ENCODE measurements around the gene PUS3.
"Not testable (repeated sequence)": the region's sequence is repeated elsewhere in the genome, so short reads cannot be mapped to it uniquely, and the experiment has no call there.

PUS3 gene

GRCh38 chr11:125916683-125917347 lies 13.8 kb upstream of the PUS3 start:
- H3K36me3 ChIP-seq (ENCODE audit: control insufficient read depth in 4 of 4, insufficient read depth in 4 of 4, low read length in 3 of 4), result no peaks in the 10 kb centered on the region
- CTCF ChIA-PET, result interaction anchor here (1.4 to 3.4 kb wide), 3 partner anchors 11 to 277 kb away, joined by 3 to 15 read pairs (median 4); no protein-coding TSS in a partner anchor
- H3K27ac ChIP-seq (ENCODE audit: insufficient read depth in 1 of 2, low read depth in 1 of 2, low read length in 2 of 2, poor library complexity in 1 of 2, severe bottlenecking in 2 of 2), result no peak overlapping the region
- no peak for DNase-seq
- POLR2A ChIA-PET, result no interaction called here
- no peak overlapping the region for H3K4me3 ChIP-seq (ENCODE audit: control insufficient read depth in 1 of 7, extremely low read depth in 1 of 7, insufficient read depth in 4 of 7, low read depth in 2 of 7, low read length in 6 of 7)
- H3K4me1 ChIP-seq (ENCODE audit: control extremely low read depth in 1 of 4, control insufficient read depth in 4 of 4, insufficient read depth in 4 of 4, low read length in 3 of 4), result no peaks in the 10 kb centered on the region
- peaks cover 0 to 8% (median 7%) of the 10 kb centered on the region in 5 experiments for H3K27me3 ChIP-seq (replicated peaks in 2 of 5; ENCODE audit: control insufficient read depth in 4 of 5, insufficient read depth in 5 of 5, low read length in 4 of 5)
- 92% methylated on average over 11 of the region's 12 CpGs for WGBS (ENCODE audit: insufficient coverage)
- no peaks in the 10 kb centered on the region for H3K9me3 ChIP-seq (ENCODE audit: control extremely low read depth in 1 of 5, control insufficient read depth in 4 of 5, insufficient read depth in 2 of 5, low read depth in 1 of 5, low read length in 4 of 5)

DNA sequence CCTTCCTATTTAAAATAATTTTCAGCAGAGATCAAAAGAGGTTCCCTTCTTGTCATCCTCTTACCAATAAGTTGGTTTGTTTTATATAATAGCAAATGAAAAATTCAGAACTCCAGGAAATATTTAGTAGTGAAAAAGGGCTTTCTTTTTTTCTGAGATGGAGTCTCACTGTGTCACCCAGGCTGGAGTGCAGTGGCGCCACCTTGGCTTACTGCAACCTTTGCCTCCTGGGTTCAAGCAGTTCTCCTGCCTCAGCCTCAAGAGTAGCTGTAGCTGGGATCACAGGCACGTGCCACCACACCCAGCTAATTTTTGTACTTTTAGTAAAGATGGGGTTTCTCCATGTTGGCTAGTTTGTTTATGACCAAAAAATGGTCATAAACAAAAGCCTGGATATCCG lies 11.6 kb upstream of the PUS3 start:
- H3K27me3 ChIP-seq (replicated peaks in 2 of 5; ENCODE audit: control insufficient read depth in 4 of 5, insufficient read depth in 5 of 5, low read length in 4 of 5); H3K4me1 ChIP-seq (ENCODE audit: control extremely low read depth in 1 of 4, control insufficient read depth in 4 of 4, insufficient read depth in 4 of 4, low read length in 3 of 4); DNase-seq; H3K4me3 ChIP-seq (ENCODE audit: control insufficient read depth in 1 of 7, extremely low read depth in 1 of 7, insufficient read depth in 4 of 7, low read depth in 2 of 7, low read length in 6 of 7); H3K36me3 ChIP-seq (ENCODE audit: control insufficient read depth in 4 of 4, insufficient read depth in 4 of 4, low read length in 3 of 4); CTCF ChIA-PET; POLR2A ChIA-PET; H3K27ac ChIP-seq (ENCODE audit: insufficient read depth in 1 of 2, low read depth in 1 of 2, low read length in 2 of 2, poor library complexity in 1 of 2, severe bottlenecking in 2 of 2); H3K9me3 ChIP-seq (ENCODE audit: control extremely low read depth in 1 of 5, control insufficient read depth in 4 of 5, insufficient read depth in 2 of 5, low read depth in 1 of 5, low read length in 4 of 5): not testable (repeated sequence)
- WGBS (ENCODE audit: insufficient coverage), result 100% methylated on average over 3 of the region's 3 CpGs

DNA sequence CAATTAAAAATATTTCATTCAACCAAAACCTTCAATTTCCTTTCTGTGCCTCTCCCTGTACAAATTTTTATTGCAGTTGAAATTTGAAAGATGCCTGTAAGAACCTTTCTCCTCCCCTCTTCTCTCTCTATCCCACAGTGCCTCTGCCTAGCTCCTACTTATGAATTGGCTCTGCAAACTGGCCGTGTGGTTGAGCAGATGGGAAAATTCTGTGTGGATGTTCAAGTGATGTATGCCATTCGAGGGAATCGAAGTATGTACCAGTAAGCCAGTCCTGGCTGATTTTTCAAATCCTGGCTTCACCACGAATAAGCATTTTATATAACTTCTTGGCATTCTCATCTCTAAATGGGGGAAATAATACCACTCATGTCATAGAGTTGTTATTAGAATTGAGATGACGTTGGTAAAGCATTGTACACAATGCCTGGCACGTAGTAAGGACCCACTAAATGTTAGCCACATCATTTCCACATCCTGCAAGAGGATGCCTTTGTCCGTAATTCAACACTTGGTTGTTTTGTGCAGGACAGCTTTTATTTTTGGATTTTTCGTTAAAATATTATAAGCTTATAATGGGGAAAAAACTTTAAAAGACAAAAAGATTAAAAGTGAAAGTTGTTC lies 7.3 kb upstream of the PUS3 start:
- WGBS (ENCODE audit: insufficient coverage), result 100% methylated on average over 1 of the region's 8 CpGs
- no peaks in the 10 kb centered on the region for H3K36me3 ChIP-seq (ENCODE audit: control insufficient read depth in 4 of 4, insufficient read depth in 4 of 4, low read length in 3 of 4)
- H3K4me3 ChIP-seq (ENCODE audit: control insufficient read depth in 1 of 7, extremely low read depth in 1 of 7, insufficient read depth in 4 of 7, low read depth in 2 of 7, low read length in 6 of 7), result no peak overlapping the region
- no peaks in the 10 kb centered on the region for H3K4me1 ChIP-seq (ENCODE audit: control extremely low read depth in 1 of 4, control insufficient read depth in 4 of 4, insufficient read depth in 4 of 4, low read length in 3 of 4)
- ChIA-PET POLR2A (interaction anchor here (0.6 kb wide), 1 partner anchor 19 kb away, joined by 3 read pairs; no protein-coding TSS in a partner anchor), CTCF (interaction anchor here (0.6 to 2.7 kb wide), 2 partner anchors 13 to 413 kb away, joined by 3 to 8 read pairs; no protein-coding TSS in a partner anchor)
- no peaks in the 10 kb centered on the region for H3K9me3 ChIP-seq (ENCODE audit: control extremely low read depth in 1 of 5, control insufficient read depth in 4 of 5, insufficient read depth in 2 of 5, low read depth in 1 of 5, low read length in 4 of 5)
- H3K27me3 ChIP-seq (replicated peaks in 2 of 5; ENCODE audit: control insufficient read depth in 4 of 5, insufficient read depth in 5 of 5, low read length in 4 of 5), result peaks cover 4 to 26% (median 9%) of the 10 kb centered on the region in 5 experiments
- no peak for DNase-seq
- H3K27ac ChIP-seq (ENCODE audit: insufficient read depth in 1 of 2, low read depth in 1 of 2, low read length in 2 of 2, poor library complexity in 1 of 2, severe bottlenecking in 2 of 2), result no peak overlapping the region

DNA sequence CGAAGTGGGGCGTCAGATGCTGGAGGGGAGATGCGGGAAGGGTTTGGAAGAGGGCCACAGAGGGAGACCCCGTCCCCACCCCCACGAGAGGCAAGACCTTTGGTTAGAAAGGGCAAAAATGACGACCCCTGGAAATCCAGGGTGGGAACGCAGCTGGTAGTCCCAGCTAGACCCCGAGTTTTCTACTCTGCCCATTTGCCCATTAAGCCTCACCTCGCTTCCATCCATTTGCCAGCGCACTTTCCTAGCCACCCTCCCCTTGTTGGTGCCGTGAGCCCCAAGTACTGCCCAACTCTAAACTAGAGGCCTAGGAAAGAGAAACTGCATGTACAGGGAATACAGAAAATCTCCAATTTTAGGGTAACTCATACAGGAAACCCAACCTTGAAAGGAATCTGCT lies 1.7 kb upstream of the PUS3 start:
- DNase-seq, result no peak
- Histone ChIP-seq H3K36me3 (ENCODE audit: control insufficient read depth in 4 of 4, insufficient read depth in 4 of 4, low read length in 3 of 4) (peaks cover 0 to 9% (median 6%) of the 10 kb centered on the region in 4 experiments), H3K4me1 (ENCODE audit: control extremely low read depth in 1 of 4, control insufficient read depth in 4 of 4, insufficient read depth in 4 of 4, low read length in 3 of 4) (peaks cover 3 to 24% (median 19%) of the 10 kb centered on the region in 4 experiments), H3K27me3 (replicated peaks in 2 of 5; ENCODE audit: control insufficient read depth in 4 of 5, insufficient read depth in 5 of 5, low read length in 4 of 5) (peaks cover 10 to 39% (median 17%) of the 10 kb centered on the region in 5 experiments), H3K27ac (ENCODE audit: insufficient read depth in 1 of 2, low read depth in 1 of 2, low read length in 2 of 2, poor library complexity in 1 of 2, severe bottlenecking in 2 of 2) (no peak overlapping the region), H3K4me3 (ENCODE audit: control insufficient read depth in 1 of 7, extremely low read depth in 1 of 7, insufficient read depth in 4 of 7, low read depth in 2 of 7, low read length in 6 of 7) (peak overlapping the region in 5 of 7 experiments; percentile 17 to 100 (median 85)), H3K9me3 (ENCODE audit: control extremely low read depth in 1 of 5, control insufficient read depth in 4 of 5, insufficient read depth in 2 of 5, low read depth in 1 of 5, low read length in 4 of 5) (peaks cover 0 to 3% (median 2%) of the 10 kb centered on the region in 5 experiments)
- WGBS (ENCODE audit: insufficient coverage), result 54% methylated on average over 7 of the region's 11 CpGs
- CTCF ChIA-PET, result no interaction called here
- POLR2A ChIA-PET, result no interaction called here

- Histone ChIP-seq H3K36me3 (ENCODE audit: control insufficient read depth in 4 of 4, insufficient read depth in 4 of 4, low read length in 3 of 4) (peaks cover 0 to 16% (median 9%) of the 10 kb centered on the region in 4 experiments), H3K4me1 (ENCODE audit: control extremely low read depth in 1 of 4, control insufficient read depth in 4 of 4, insufficient read depth in 4 of 4, low read length in 3 of 4) (peaks cover 3 to 24% (median 19%) of the 10 kb centered on the region in 4 experiments), H3K9me3 (ENCODE audit: control extremely low read depth in 1 of 5, control insufficient read depth in 4 of 5, insufficient read depth in 2 of 5, low read depth in 1 of 5, low read length in 4 of 5) (peaks cover 0 to 3% (median 2%) of the 10 kb centered on the region in 5 experiments), H3K27ac (ENCODE audit: insufficient read depth in 1 of 2, low read depth in 1 of 2, low read length in 2 of 2, poor library complexity in 1 of 2, severe bottlenecking in 2 of 2) (no peak within 1 kb of the TSS), H3K27me3 (replicated peaks in 2 of 5; ENCODE audit: control insufficient read depth in 4 of 5, insufficient read depth in 5 of 5, low read length in 4 of 5) (peaks cover 10 to 39% (median 17%) of the 10 kb centered on the region in 5 experiments), H3K4me3 (ENCODE audit: control insufficient read depth in 1 of 7, extremely low read depth in 1 of 7, insufficient read depth in 4 of 7, low read depth in 2 of 7, low read length in 6 of 7) (peak within 1 kb of the TSS; percentile 43 to 100 (median 90))
- ChIA-PET CTCF (interaction anchor here (1.3 kb wide), 2 partner anchors 16 to 278 kb away, joined by 3 to 5 read pairs; partner anchors contain the start of gene HYLS1), POLR2A (interaction anchor here (0.5 kb wide), 1 partner anchor 318 kb away, joined by 3 read pairs; no protein-coding TSS in a partner anchor)
- DNase-seq, result peak; percentile 23 to 58 (median 52)
- WGBS (ENCODE audit: insufficient coverage), result 2% methylated on average over 56 of the region's 81 CpGs
These were observed 979 bp upstream of the PUS3 start, which contains the start of gene DDX25 for GRCh38 chr11:125903711-125904659. Gene DDX25 (plus strand): TSS chr11:125904508. CDS start chr11:125904518, 10 bp downstream.

DNA sequence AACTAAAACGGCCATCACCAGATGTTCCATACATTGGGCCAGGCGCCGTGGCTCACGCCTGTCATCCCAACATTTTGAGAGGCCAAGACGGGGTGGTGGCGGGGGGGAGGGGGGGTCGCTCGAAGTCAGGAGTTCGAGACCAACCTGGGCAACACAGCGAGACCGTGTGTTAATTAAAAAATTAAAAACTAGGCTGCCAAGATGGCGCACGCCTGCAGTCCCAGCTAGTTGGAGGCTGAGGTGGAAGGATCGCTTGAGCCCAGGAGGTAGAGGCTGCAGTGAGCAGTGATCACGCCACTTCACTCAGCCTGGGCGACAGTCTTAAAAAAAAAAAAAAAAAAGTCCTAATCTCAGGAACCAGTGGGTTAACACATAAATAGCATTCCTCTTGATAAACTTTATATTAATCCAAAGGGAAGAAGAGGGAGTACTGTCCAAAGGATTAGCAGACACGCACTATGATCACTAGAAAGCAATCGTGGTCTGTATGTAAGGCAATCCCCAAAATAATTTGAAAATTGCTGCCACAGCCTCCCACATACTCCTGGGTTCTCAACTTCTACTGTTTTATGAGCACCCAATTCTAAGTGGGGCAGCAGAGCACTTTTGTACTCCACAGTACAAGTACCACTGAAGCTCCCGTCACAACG lies 604 bp downstream of the PUS3 start:
- 63% methylated on average over 11 of the region's 20 CpGs for WGBS (ENCODE audit: insufficient coverage)

More for the DNA sequence above, 604 bp downstream of the PUS3 start:
- H3K4me3 ChIP-seq (ENCODE audit: control insufficient read depth in 1 of 7, extremely low read depth in 1 of 7, insufficient read depth in 4 of 7, low read depth in 2 of 7, low read length in 6 of 7), result peak overlapping the region; percentile 43 to 100 (median 90)
- ChIA-PET POLR2A (interaction anchor here (1.0 kb wide), 1 partner anchor 15 kb away, joined by 9 read pairs; the partner anchor contains the start of gene HYLS1), CTCF (interaction anchor here (1.3 kb wide), 3 partner anchors 15 to 276 kb away, joined by 3 to 5 read pairs (median 3); partner anchors contain the start of gene HYLS1)
- peaks cover 10 to 33% (median 14%) of the 10 kb centered on the region in 5 experiments for H3K27me3 ChIP-seq (replicated peaks in 2 of 5; ENCODE audit: control insufficient read depth in 4 of 5, insufficient read depth in 5 of 5, low read length in 4 of 5)
- H3K9me3 ChIP-seq (ENCODE audit: control extremely low read depth in 1 of 5, control insufficient read depth in 4 of 5, insufficient read depth in 2 of 5, low read depth in 1 of 5, low read length in 4 of 5), result peaks cover 0 to 3% (median 2%) of the 10 kb centered on the region in 5 experiments
- H3K36me3 ChIP-seq (ENCODE audit: control insufficient read depth in 4 of 4, insufficient read depth in 4 of 4, low read length in 3 of 4), result peaks cover 0 to 18% (median 10%) of the 10 kb centered on the region in 4 experiments
- peaks cover 3 to 24% (median 19%) of the 10 kb centered on the region in 4 experiments for H3K4me1 ChIP-seq (ENCODE audit: control extremely low read depth in 1 of 4, control insufficient read depth in 4 of 4, insufficient read depth in 4 of 4, low read length in 3 of 4)
- peak in 2 of 3 donors; percentile 22 to 30 for DNase-seq
- peak overlapping the region; percentile 41 to 82 for H3K27ac ChIP-seq (ENCODE audit: insufficient read depth in 1 of 2, low read depth in 1 of 2, low read length in 2 of 2, poor library complexity in 1 of 2, severe bottlenecking in 2 of 2)
